ENCODE results near the gene KCNK10. TPM values are rescaled to one million over a fixed set of nuclear protein-coding genes. Genes with fewer than 3 reads are reported as not detected.
A peak's percentile ranks its signal among the peaks of the same experiment; 100 is the strongest.

KCNK10 gene
- total RNA-seq, 6 donors from 2014 or later: 0.13 to 0.30 TPM; not detected in 4

- no peak overlapping the region for H3K27ac ChIP-seq
- ATAC-seq (ENCODE audit: low FRiP score in 2 of 2): peak; percentile 85 to 93
- 34% methylated on average over 10 of the region's 10 CpGs for WGBS, 2 donors
- no peaks in the 10 kb centered on the region for H3K9me3 ChIP-seq
- peak overlapping the region in 2 of 4 donors; percentile 23 to 34 for H3K4me3 ChIP-seq
- no peaks in the 10 kb centered on the region for H3K27me3 ChIP-seq
- no peaks in the 10 kb centered on the region for H3K36me3 ChIP-seq
- H3K4me1 ChIP-seq: peaks cover 0 to 10% (median 3%) of the 10 kb centered on the region in 4 donors
- TF ChIP-seq POLR2AphosphoS5 (IDR thresholded peaks at IDR 0.05) (no peak), CTCF (IDR thresholded peaks at IDR 0.05) (peak in 4 of 6 experiments; percentile 41 to 66 (median 59))
- peak in 1 of 2 donors; percentile 79 for DNase-seq
Observed at GRCh38 chr14:88189417-88190191, 133.5 kb downstream of the KCNK10 start.

GRCh38 chr14:88188745-88189416 lies 134.2 kb downstream of the KCNK10 start:
- DNase-seq (no peak), ATAC-seq (ENCODE audit: low FRiP score in 2 of 2) (no peak)
- Histone ChIP-seq H3K36me3 (no peaks in the 10 kb centered on the region), H3K4me1 (peaks cover 0 to 10% (median 3%) of the 10 kb centered on the region in 4 donors), H3K27me3 (no peaks in the 10 kb centered on the region), H3K9me3 (no peaks in the 10 kb centered on the region), H3K27ac (no peak overlapping the region), H3K4me3 (peak overlapping the region in 2 of 4 donors; percentile 23 to 34)
- no peak for TF ChIP-seq EP300 (IDR thresholded peaks at IDR 0.05)
- TF ChIP-seq POLR2A (IDR thresholded peaks at IDR 0.05): no peak
- TF ChIP-seq POLR2AphosphoS5 (IDR thresholded peaks at IDR 0.05): no peak
- TF ChIP-seq CTCF (IDR thresholded peaks at IDR 0.05): no peak
- 16 to 17% methylated on average over 13 of the region's 13 CpGs for WGBS, 2 donors

DNA sequence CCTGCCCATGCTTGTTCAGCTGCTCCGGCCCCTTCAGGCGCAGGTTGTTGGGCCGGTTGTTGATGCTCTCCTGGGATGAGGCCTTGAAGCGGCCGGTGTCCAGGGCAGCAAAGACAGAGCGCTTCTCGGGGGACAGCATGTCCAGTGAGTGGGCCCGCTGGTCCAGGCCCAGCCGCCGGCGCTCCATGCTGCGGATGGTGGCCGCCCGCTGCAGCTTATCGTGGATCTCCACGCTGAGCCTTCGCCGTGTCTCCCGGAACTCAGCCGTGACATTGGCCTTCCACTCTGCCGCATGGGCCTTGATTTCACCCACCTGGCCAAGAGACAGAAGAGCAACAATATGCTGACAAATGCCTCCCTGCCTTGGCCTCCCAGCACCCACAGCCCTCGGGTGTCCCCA lies 137.2 kb downstream of the KCNK10 start:
- Histone ChIP-seq H3K4me3 (no peak overlapping the region), H3K27ac (no peak overlapping the region), H3K4me1 (peaks cover 0 to 10% (median 3%) of the 10 kb centered on the region in 4 donors), H3K9me3 (no peaks in the 10 kb centered on the region), H3K27me3 (no peaks in the 10 kb centered on the region), H3K36me3 (no peaks in the 10 kb centered on the region)
- 92 to 96% methylated on average over 10 to 16 of the region's 22 CpGs for WGBS, 2 donors
- no peak for TF ChIP-seq POLR2AphosphoS5 (IDR thresholded peaks at IDR 0.05)
- no peak for TF ChIP-seq EP300 (IDR thresholded peaks at IDR 0.05)
- no peak for TF ChIP-seq CTCF (IDR thresholded peaks at IDR 0.05)
- no peak for TF ChIP-seq POLR2A (IDR thresholded peaks at IDR 0.05)
- ATAC-seq (ENCODE audit: low FRiP score in 2 of 2) (peak in 1 of 2 donors; percentile 13), DNase-seq (peak in 1 of 2 donors; percentile 76)

GRCh38 chr14:88184956-88185355 lies 138.1 kb downstream of the KCNK10 start:
- ATAC-seq (ENCODE audit: low FRiP score in 2 of 2) (no peak), DNase-seq (no peak)
- Histone ChIP-seq H3K27me3 (no peaks in the 10 kb centered on the region), H3K4me3 (no peak overlapping the region), H3K4me1 (peaks cover 0 to 10% (median 3%) of the 10 kb centered on the region in 4 donors), H3K9me3 (no peaks in the 10 kb centered on the region), H3K36me3 (no peaks in the 10 kb centered on the region), H3K27ac (no peak overlapping the region)
- WGBS, 2 donors: 82 to 86% methylated on average over 8 of the region's 8 CpGs
- no peak for TF ChIP-seq POLR2A (IDR thresholded peaks at IDR 0.05)
- no peak for TF ChIP-seq EP300 (IDR thresholded peaks at IDR 0.05)
- TF ChIP-seq CTCF (IDR thresholded peaks at IDR 0.05): no peak
- no peak for TF ChIP-seq POLR2AphosphoS5 (IDR thresholded peaks at IDR 0.05)
